Measurements from ENCODE around the gene MAP4K5.

DNA sequence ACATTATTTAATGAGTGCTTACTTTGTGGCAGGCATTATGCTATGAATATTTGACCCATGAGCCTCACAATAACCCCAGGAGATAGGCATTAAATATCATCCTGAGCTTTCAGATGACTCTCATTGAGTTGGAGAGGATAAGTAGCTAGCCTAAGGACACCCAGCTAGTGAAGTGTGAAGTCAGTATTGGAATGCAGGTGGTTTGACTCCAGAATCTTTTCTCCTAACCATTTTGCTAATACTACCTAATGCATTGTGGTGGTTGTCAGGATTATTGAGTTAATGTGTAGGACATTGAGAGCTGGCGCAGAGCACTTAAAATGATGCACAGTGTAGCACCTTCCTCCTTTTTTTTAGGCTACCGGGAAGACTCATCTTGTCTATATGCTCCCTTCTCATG is 131.9 kb downstream of the MAP4K5 start:
- TF ChIP-seq, protein P1, sequence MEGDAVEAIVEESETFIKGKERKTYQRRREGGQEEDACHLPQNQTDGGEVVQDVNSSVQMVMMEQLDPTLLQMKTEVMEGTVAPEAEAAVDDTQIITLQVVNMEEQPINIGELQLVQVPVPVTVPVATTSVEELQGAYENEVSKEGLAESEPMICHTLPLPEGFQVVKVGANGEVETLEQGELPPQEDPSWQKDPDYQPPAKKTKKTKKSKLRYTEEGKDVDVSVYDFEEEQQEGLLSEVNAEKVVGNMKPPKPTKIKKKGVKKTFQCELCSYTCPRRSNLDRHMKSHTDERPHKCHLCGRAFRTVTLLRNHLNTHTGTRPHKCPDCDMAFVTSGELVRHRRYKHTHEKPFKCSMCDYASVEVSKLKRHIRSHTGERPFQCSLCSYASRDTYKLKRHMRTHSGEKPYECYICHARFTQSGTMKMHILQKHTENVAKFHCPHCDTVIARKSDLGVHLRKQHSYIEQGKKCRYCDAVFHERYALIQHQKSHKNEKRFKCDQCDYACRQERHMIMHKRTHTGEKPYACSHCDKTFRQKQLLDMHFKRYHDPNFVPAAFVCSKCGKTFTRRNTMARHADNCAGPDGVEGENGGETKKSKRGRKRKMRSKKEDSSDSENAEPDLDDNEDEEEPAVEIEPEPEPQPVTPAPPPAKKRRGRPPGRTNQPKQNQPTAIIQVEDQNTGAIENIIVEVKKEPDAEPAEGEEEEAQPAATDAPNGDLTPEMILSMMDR (IDR thresholded peaks at IDR 0.05; ENCODE audit: low read depth, low read length) = no peak
- TF ChIP-seq, protein P2, sequence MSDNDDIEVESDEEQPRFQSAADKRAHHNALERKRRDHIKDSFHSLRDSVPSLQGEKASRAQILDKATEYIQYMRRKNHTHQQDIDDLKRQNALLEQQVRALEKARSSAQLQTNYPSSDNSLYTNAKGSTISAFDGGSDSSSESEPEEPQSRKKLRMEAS (IDR thresholded peaks at IDR 0.05; ENCODE audit: low read depth, low read length) = no peak
- TF ChIP-seq POLR2A (IDR thresholded peaks at IDR 0.05; ENCODE audit: extremely low read depth, insufficient read length) = no peak

Data from NB4 (cell line).